HEK293 (cell line): ENCODE data around the gene IQCE.

ENCODE experiments used
- SP7 ChIP-seq: fragments of 450-650 bp; formaldehyde crosslinking; IDR thresholded peaks from 2 replicates; pipeline ENCODE4 v1.5.1; 2016; ENCODE audit warnings: missing biosample characterization, missing genetic modification characterization
- ZBTB1 ChIP-seq: fragments of 450-650 bp; formaldehyde crosslinking; IDR thresholded peaks from 2 replicates; pipeline ENCODE4 v1.5.1; 2016; ENCODE audit warnings: missing biosample characterization, missing genetic modification characterization
- ZBTB8A ChIP-seq: fragments of 450-650 bp; formaldehyde crosslinking; IDR thresholded peaks from 2 replicates; pipeline ENCODE4 v1.5.1; 2016; ENCODE audit warnings: missing biosample characterization, missing genetic modification characterization
- ZNF140 ChIP-seq: fragments of 450-650 bp; formaldehyde crosslinking; IDR thresholded peaks from 2 replicates; pipeline ENCODE4 v1.5.1; 2016; ENCODE audit warnings: missing biosample characterization, missing genetic modification characterization
- ZNF274 ChIP-seq, 2 experiments: fragments of 200-500 bp in 1 of 2; fragments of 450-650 bp in 1 of 2; sonication (Bioruptor generic) in 1 of 2; formaldehyde crosslinking in 1 of 2; IDR thresholded peaks; 2 replicates each; pipeline versions ENCODE4 v1.5.1 to v1.6.1; 2014 to 2016; ENCODE audit warnings: borderline replicate concordance in 1 of 2, inconsistent platforms in 1 of 2, low read length in 1 of 2, missing biosample characterization in 1 of 2, missing genetic modification characterization in 1 of 2
- ZNF843 ChIP-seq: fragments of 450-650 bp; formaldehyde crosslinking; IDR thresholded peaks from 2 replicates; pipeline ENCODE4 v1.5.1; 2016; ENCODE audit warnings: missing biosample characterization, missing genetic modification characterization
- TF ChIP-seq, protein P1 (sequence below): fragments of 450-650 bp; formaldehyde crosslinking; IDR thresholded peaks from 2 replicates; pipeline ENCODE4 v1.5.1; 2016; ENCODE audit warnings: missing biosample characterization, missing genetic modification characterization
- TF ChIP-seq, protein P2 (sequence below): fragments of 450-650 bp; formaldehyde crosslinking; IDR thresholded peaks from 2 replicates; pipeline ENCODE4 v1.5.1; 2016; ENCODE audit warnings: missing biosample characterization, missing genetic modification characterization

GRCh38 chr7:2613931-2614600 is 55.3 kb downstream of the IQCE start:
- TF ChIP-seq ZNF140 (tag by site-specific recombination) (no peak), ZNF274 (IDR thresholded peaks at IDR 0.05; ENCODE audit: low read length) (no peak), ZNF274 (tag by site-specific recombination; IDR thresholded peaks at IDR 0.05; ENCODE audit: borderline replicate concordance) (no peak), SP7 (tag by site-specific recombination) (no peak), ZNF843 (tag by site-specific recombination) (no peak), ZBTB1 (tag by site-specific recombination) (no peak), ZBTB8A (tag by site-specific recombination) (no peak)
- TF ChIP-seq, protein P1, sequence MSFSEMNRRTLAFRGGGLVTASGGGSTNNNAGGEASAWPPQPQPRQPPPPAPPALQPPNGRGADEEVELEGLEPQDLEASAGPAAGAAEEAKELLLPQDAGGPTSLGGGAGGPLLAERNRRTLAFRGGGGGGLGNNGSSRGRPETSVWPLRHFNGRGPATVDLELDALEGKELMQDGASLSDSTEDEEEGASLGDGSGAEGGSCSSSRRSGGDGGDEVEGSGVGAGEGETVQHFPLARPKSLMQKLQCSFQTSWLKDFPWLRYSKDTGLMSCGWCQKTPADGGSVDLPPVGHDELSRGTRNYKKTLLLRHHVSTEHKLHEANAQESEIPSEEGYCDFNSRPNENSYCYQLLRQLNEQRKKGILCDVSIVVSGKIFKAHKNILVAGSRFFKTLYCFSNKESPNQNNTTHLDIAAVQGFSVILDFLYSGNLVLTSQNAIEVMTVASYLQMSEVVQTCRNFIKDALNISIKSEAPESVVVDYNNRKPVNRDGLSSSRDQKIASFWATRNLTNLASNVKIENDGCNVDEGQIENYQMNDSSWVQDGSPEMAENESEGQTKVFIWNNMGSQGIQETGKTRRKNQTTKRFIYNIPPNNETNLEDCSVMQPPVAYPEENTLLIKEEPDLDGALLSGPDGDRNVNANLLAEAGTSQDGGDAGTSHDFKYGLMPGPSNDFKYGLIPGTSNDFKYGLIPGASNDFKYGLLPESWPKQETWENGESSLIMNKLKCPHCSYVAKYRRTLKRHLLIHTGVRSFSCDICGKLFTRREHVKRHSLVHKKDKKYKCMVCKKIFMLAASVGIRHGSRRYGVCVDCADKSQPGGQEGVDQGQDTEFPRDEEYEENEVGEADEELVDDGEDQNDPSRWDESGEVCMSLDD: no peak
- TF ChIP-seq, protein P2, sequence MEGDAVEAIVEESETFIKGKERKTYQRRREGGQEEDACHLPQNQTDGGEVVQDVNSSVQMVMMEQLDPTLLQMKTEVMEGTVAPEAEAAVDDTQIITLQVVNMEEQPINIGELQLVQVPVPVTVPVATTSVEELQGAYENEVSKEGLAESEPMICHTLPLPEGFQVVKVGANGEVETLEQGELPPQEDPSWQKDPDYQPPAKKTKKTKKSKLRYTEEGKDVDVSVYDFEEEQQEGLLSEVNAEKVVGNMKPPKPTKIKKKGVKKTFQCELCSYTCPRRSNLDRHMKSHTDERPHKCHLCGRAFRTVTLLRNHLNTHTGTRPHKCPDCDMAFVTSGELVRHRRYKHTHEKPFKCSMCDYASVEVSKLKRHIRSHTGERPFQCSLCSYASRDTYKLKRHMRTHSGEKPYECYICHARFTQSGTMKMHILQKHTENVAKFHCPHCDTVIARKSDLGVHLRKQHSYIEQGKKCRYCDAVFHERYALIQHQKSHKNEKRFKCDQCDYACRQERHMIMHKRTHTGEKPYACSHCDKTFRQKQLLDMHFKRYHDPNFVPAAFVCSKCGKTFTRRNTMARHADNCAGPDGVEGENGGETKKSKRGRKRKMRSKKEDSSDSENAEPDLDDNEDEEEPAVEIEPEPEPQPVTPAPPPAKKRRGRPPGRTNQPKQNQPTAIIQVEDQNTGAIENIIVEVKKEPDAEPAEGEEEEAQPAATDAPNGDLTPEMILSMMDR (tag by site-specific recombination): no peak
